Endometrium (tissue), 2 donors: Measurements from ENCODE around the gene PHOSPHO1.
"Not testable (repeated sequence)": the region's sequence is repeated elsewhere in the genome, so short reads cannot be mapped to it uniquely, and the experiment has no call there.

Experiments used
- FAIRE-seq: peaks from 2 replicates; lab custom pipeline; 2012; peaks lifted over from hg19 to GRCh38; lab: Jason Lieb, UNC
- donor health status: control.
- donor health status: control.

Gene PHOSPHO1

DNA sequence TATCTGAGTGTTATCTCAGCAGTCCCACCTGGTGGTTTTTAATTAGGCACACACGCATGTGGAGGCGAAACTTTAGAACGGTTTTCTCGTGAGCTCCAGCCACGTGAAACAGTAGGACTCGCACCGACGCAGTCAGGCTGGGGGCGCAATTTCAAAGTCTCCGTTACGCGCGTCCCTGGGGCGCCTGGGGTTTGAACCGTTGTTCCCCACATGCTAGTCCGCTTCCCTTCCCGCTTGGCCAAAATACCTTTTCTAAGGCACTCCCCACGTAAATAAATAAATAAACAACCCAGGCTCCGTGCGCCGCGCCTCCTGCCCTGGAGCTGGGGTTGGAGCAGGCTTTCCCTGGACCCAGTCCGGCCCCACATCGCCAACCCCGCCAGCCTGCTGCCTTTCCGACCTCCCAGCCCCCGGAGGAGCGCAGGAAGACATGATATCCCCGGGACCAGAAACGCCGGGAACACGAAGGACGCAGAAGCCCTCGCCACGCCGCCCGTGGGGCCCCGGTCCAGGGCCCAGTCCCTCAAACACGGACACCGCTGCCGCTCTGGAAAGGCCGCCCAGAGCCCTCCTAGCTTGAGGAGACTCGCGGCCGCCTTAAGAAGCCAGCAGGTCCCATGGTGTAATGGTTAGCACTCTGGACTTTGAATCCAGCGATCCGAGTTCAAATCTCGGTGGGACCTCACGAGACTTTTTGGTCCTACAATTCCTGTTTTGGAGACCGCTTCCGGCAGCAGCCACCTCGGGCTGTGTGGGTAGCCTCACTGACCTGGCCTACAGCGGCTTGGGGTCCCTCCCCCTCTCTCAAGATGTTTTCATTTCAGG is 38.5 kb downstream of the PHOSPHO1 start:
- no peak for FAIRE-seq

DNA sequence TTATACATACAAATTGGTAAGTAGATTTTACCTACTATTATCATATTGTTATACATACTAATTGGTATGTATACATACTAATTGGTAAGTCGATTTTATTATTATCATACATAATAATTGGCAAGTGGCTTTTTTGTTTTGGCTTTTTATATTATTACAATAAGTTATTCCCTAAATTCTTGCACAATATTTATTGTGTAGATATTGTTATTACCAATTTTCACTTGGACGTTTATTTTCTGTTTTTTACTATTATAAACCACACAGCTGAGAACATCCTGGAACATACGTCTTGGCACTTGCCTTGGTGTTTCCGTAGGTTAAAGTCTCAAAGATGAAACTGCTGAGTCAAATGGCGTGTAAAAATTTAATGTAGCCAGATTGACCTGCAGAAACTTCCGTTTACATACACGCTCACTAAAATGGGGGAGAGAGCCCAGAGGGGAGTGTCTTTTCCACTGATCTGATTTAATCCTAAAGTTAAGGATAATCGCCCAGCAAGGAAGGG is 39.1 kb downstream of the PHOSPHO1 start:
- no peak for FAIRE-seq

DNA sequence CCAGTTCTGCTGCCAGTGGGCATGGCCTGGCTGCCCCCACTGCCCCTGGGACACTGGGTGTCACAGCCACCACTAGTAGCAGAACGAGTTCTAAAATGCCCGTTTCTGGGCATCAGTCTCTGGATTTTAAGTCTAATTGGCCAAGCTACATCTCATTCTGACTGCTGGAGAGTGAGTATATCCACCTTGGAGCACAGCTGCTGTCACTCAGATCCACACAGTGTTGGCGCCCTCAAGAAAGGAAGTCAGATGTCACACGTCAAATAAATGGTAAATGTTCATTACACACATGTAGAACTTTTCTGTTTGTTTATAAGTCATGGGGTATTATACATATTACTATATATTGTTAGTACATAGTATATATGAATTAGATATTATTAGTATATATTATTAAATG is 39.7 kb downstream of the PHOSPHO1 start:
- FAIRE-seq = no peak

DNA sequence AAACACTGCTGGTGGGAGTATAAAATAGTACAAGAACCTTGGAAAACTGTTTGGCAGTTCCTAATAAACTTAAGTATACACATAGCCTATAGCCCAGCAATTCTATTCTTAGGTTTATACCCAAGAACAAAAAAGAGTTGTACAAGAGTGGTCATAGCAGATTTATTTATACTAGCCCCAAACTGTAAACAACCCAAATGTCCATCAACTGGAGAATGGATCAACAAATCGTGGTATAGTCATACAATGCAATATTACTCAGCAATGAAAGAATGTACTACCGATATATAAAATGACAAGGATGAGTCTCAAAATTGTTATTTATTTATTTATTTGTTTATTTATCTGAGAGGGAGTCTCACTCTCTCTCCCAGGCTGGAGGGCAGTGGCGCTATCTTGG is 43.3 kb downstream of the PHOSPHO1 start:
- no peak for FAIRE-seq

- not testable (repeated sequence) for FAIRE-seq
Observed at GRCh38 chr17:49185381-49185780, 45.2 kb downstream of the PHOSPHO1 start.

DNA sequence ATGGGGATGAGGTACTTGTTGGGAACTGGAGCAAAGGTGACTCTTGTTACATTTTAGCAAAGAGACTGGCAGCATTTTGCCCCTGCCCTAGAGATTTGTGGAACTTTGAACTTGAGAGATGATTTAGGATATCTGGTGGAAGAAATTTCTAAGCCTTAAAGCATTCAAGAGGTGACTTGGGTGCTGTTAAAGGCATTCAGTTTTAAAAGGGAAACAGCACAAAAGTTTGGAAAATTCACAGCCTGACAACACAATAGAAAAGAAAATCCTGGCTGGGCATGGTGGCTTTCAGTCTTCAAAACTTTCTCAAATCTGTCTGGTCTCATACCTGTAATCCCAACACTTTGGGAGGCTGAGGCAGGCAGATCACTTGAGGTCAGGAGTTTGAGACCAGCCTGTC is 46.1 kb downstream of the PHOSPHO1 start:
- not testable (repeated sequence) for FAIRE-seq

DNA sequence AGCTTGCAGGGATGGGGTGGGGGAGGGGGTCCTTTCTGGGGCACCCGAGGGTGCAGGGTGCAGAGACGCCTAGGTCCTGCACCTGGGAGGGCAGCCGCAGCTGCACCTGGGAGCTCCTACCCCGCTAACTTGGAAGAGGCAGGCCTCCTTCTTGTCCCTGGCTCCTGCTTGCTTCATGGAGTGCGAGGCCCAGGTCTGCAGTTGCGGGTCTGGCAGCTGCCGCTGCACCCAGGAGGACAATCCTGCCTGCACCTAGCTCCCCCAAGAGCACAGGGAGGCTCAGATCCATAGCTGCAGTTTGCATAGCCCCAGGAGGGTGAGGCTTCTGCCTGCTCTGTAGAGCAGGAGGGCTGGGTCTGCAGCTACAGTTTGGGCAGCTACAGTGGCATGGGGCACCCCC is 46.8 kb downstream of the PHOSPHO1 start:
- no peak for FAIRE-seq

DNA sequence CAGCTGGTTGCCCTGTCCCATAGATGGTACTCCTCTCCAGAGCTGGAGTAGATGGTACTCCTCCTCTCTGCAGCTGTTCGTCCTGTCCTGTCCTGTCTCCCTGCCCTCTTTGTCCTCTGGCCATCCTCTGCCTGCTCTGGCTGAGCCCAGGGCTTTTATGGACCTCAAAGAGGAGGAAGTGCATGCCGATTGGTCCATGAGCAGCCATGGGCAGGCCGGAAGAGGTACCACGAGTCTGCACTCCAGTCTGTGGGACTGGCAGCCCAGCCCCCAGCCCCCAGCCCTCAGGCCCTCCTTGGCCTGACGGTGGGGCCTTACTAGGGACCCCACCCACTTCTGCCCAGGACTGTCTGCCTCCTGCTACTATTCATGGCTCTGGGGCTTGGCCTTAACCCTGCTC is 47.2 kb downstream of the PHOSPHO1 start:
- no peak for FAIRE-seq

- no peak for FAIRE-seq
Observed at GRCh38 chr17:49180998-49181635, 49.5 kb downstream of the PHOSPHO1 start.

- FAIRE-seq = no peak
Observed at GRCh38 chr17:49180303-49180702, 50.3 kb downstream of the PHOSPHO1 start.

GRCh38 chr17:49175978-49176377 is 54.6 kb downstream of the PHOSPHO1 start:
- not testable (repeated sequence) for FAIRE-seq
